HG02981 (cell line): Measurements from ENCODE around the gene CATSPER2.
A peak's percentile ranks its signal among the peaks of the same experiment; 100 is the strongest.
"Not testable (repeated sequence)": the region's sequence is repeated elsewhere in the genome, so short reads cannot be mapped to it uniquely, and the experiment has no call there.

Experiments used
- ATAC-seq: cut with Tn5 transposase; IDR thresholded peaks from one replicate; pipeline ENCODE4 v1.9.1; 2021; ENCODE audit warnings: mild to moderate bottlenecking, moderate library complexity; ENCODE audit not compliant: unreplicated experiment

The CATSPER2 gene

GRCh38 chr15:43593328-43594190, 55.1 kb downstream of the CATSPER2 start, which contains the start of gene CKMT1B:
Gene CKMT1B, plus strand, starts transcription at chr15:43594027. Its CDS starts 192 bp downstream, at chr15:43594219.
- not testable (repeated sequence) for ATAC-seq

GRCh38 chr15:43592841-43593240, 55.8 kb downstream of the CATSPER2 start:
- not testable (repeated sequence) for ATAC-seq

- peak; percentile 96 for ATAC-seq
Observed at GRCh38 chr15:43589778-43590466, 58.7 kb downstream of the CATSPER2 start, which contains the start of gene PPIP5K1. Gene PPIP5K1, minus strand, starts transcription at chr15:43590208. Its CDS starts 5,704 bp downstream, at chr15:43584504.
